Prostate gland (tissue), 2 donors: ENCODE results near the gene CCT6A.

Source experiments
- POLR2A ChIP-seq: fragments of 450-650 bp; IDR thresholded peaks from one replicate; pipeline ENCODE4 v1.6.1; 2016; ENCODE audit warnings: antibody characterized with exemption, mild to moderate bottlenecking
- POLR2AphosphoS5 ChIP-seq: sonication (generic); formaldehyde crosslinking; IDR thresholded peaks from one replicate; pipeline ENCODE4 v1.6.1; 2017; ENCODE audit warnings: antibody characterized with exemption
- TF ChIP-seq, protein P1 (sequence below), 4 experiments: fragments of 200-600 bp in 2 of 4; fragments of 450-650 bp in 2 of 4; sonication (generic) in 2 of 4; IDR thresholded peaks; 1 replicate in 3 of 4; 2 replicates in 1 of 4; pipeline ENCODE4 v1.5.1; 2016 to 2019; ENCODE audit warnings: antibody characterized with exemption in 4 of 4, mild to moderate bottlenecking in 2 of 4, moderate library complexity in 2 of 4

DNA sequence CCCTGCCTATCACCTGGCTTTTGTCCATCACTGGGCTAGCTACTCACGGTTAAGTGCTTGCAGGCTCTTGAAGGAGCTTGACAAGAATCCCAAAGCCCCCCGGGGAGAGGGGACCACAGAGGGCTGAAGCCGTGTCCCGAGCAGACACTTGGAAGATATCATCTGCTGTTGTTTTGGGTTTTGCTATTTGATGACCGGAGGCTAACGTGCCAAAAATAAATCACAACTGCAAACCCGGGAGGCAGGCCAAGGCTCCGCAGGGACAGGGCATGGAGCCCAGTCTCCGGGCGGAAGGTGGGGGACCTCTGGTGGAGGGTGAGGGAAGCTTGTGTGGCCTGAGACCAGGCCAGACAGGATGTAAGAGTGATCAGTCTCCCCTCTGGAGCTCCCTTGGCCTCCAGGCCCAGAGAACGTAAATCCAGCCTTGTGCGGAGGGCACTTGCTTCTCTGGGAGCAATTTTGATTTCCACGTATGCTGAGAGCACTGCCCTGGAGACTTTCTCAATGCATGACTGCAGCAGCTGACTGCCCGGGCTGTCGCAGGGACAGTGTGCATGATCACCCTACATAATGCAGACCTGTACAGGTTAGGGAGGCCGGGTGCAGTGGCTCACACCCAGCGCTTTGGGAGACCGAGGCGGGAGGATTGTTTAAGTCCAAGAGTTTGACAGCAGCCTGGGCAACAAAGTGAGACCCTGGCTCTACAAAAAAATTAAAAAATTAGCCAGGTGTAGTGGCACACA lies 41.4 kb downstream of the CCT6A start, which contains the start of gene PHKG1:
- TF ChIP-seq POLR2AphosphoS5 (peak; percentile 75), POLR2A (no peak)
- TF ChIP-seq, protein P1, sequence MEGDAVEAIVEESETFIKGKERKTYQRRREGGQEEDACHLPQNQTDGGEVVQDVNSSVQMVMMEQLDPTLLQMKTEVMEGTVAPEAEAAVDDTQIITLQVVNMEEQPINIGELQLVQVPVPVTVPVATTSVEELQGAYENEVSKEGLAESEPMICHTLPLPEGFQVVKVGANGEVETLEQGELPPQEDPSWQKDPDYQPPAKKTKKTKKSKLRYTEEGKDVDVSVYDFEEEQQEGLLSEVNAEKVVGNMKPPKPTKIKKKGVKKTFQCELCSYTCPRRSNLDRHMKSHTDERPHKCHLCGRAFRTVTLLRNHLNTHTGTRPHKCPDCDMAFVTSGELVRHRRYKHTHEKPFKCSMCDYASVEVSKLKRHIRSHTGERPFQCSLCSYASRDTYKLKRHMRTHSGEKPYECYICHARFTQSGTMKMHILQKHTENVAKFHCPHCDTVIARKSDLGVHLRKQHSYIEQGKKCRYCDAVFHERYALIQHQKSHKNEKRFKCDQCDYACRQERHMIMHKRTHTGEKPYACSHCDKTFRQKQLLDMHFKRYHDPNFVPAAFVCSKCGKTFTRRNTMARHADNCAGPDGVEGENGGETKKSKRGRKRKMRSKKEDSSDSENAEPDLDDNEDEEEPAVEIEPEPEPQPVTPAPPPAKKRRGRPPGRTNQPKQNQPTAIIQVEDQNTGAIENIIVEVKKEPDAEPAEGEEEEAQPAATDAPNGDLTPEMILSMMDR (IDR thresholded peaks at IDR 0.05) = peak in 3 of 4 experiments; percentile 21 to 48 (median 33)
